ENCODE results near the gene CYTH4. TPM values are rescaled to one million over a fixed set of nuclear protein-coding genes. Genes with fewer than 3 reads are reported as not detected.

CYTH4 gene
- total and polyA plus RNA-seq, 2 of the 8 experiments (the other 6 are each of a cell fraction or from before 2014, with no cell fraction given), result 0.09 TPM; not detected in 1

GRCh38 chr22:37301144-37301830 is 19.0 kb downstream of the CYTH4 start:
- Histone ChIP-seq H3K9ac (replicated peaks in 1 of 4; ENCODE audit: extremely low read depth in 1 of 4, low read depth in 3 of 4, low read length in 3 of 4) (no peak overlapping the region), H3K36me3 (ENCODE audit: control insufficient read depth in 2 of 4, insufficient read depth in 4 of 4, low read length in 3 of 4) (no peaks in the 10 kb centered on the region), H2AFZ (ENCODE audit: low read length) (no peak overlapping the region), H3K27ac (ENCODE audit: low read depth, low read length) (no peak overlapping the region), H3K79me1 (ENCODE audit: low read depth, low read length) (no peaks in the 10 kb centered on the region), H3K18ac (ENCODE audit: extremely low read depth, low read length) (no peak overlapping the region), H2BK120ac (replicated peaks; ENCODE audit: low read depth, low read length) (no peak overlapping the region), H3K4me1 (replicated peaks in 1 of 4; ENCODE audit: control insufficient read depth in 3 of 4, insufficient read depth in 4 of 4, low read length in 3 of 4) (peaks cover 6 to 24% (median 14%) of the 10 kb centered on the region in 4 experiments; a peak in 6 of 7 replicates), H3K27me3 (replicated peaks in 1 of 4; ENCODE audit: control insufficient read depth in 3 of 4, extremely low read depth in 1 of 4, insufficient read depth in 3 of 4, low read length in 3 of 4) (peaks cover 0 to 13% (median 3%) of the 10 kb centered on the region in 4 experiments; a peak in 3 of 7 replicates), H4K5ac (ENCODE audit: insufficient read length, low read depth, low read length) (no peak overlapping the region), H2AK5ac (ENCODE audit: low read depth, low read length) (peak overlapping the region; percentile 27; the same call in 1 of the 2 replicates), H3K23ac (ENCODE audit: insufficient read length) (no peak overlapping the region), H2BK15ac (ENCODE audit: low read length) (no peak overlapping the region; the same call in 1 of the 2 replicates), H3K14ac (ENCODE audit: insufficient read length) (no peak overlapping the region), H3K9me3 (ENCODE audit: insufficient read depth in 2 of 2, low read depth in 1 of 2, low read length in 1 of 2) (no peaks in the 10 kb centered on the region), H4K20me1 (replicated peaks in 1 of 2; ENCODE audit: control insufficient read depth in 1 of 2, insufficient read depth in 2 of 2, low read length in 2 of 2) (no peaks in the 10 kb centered on the region), H2BK5ac (ENCODE audit: low read depth, low read length) (no peak overlapping the region), H3K79me2 (ENCODE audit: control insufficient read depth in 1 of 2, insufficient read depth in 2 of 2, low read length in 2 of 2) (no peaks in the 10 kb centered on the region), H3K56ac (replicated peaks; ENCODE audit: insufficient read length, low read depth, low read length) (no peak overlapping the region), H2BK20ac (ENCODE audit: low read length) (no peak overlapping the region), H4K8ac (ENCODE audit: extremely low read depth, insufficient read depth, low read length) (no peak overlapping the region; the same call in 1 of the 2 replicates), H4K91ac (replicated peaks; ENCODE audit: insufficient read length, low read length) (no peak overlapping the region), H3K23me2 (ENCODE audit: low read depth, low read length) (no peaks in the 10 kb centered on the region), H3K4me3 (ENCODE audit: extremely low read depth in 1 of 4, insufficient read depth in 2 of 4, low read depth in 3 of 4, low read length in 4 of 4) (no peak overlapping the region), H3K4ac (replicated peaks; ENCODE audit: insufficient read length, low read depth, low read length) (no peak overlapping the region), H3K4me2 (ENCODE audit: insufficient read depth in 1 of 2, low read depth in 2 of 2, low read length in 2 of 2) (no peak overlapping the region), H2BK12ac (ENCODE audit: low read depth, low read length) (no peak overlapping the region)
- ChIA-PET CTCF (ENCODE audit: partially characterized antibody) (interaction anchor here (0.9 to 1.4 kb wide), 3 partner anchors 12 to 174 kb away, joined by 3 read pairs; no protein-coding TSS in a partner anchor), POLR2A (ENCODE audit: partially characterized antibody) (no interaction called here)
- WGBS, 2 experiments (ENCODE audit: extremely low coverage in 1 of 2, insufficient coverage in 1 of 2, insufficient read length in 1 of 2, insufficient replicate concordance in 2 of 2, low coverage in 1 of 2, low lambda C conversion rate in 2 of 2, missing lambda C conversion rate in 1 of 2), result 92% methylated on average over 6 of the region's 6 CpGs; no CpG with 5 or more reads in 1 of the 2 experiments
- DNase-seq (ENCODE audit: low read depth in 1 of 2, low spot score in 2 of 2), result no peak
- FAIRE-seq, result no peak
- TF ChIP-seq TAF1 (IDR thresholded peaks at IDR 0.05; ENCODE audit: low read depth, low read length), result no peak
- TF ChIP-seq SAP30 (IDR thresholded peaks at IDR 0.05; ENCODE audit: insufficient read depth, insufficient replicate concordance, low read length), result no peak
- no peak for TF ChIP-seq RBBP5 (IDR thresholded peaks at IDR 0.05; ENCODE audit: borderline replicate concordance, low read depth, low read length)
- TF ChIP-seq RXRA (IDR thresholded peaks at IDR 0.05; ENCODE audit: insufficient read depth, low read depth, low read length), result no peak
- no peak for TF ChIP-seq SP2 (IDR thresholded peaks at IDR 0.05; ENCODE audit: low read length)
- no peak for TF ChIP-seq KDM1A (IDR thresholded peaks at IDR 0.05; ENCODE audit: borderline replicate concordance, low read length)
- TF ChIP-seq BCL11A (IDR thresholded peaks at IDR 0.05; ENCODE audit: low read depth in 2 of 2, low read length in 2 of 2), result no peak
- TF ChIP-seq NRF1 (IDR thresholded peaks at IDR 0.05; ENCODE audit: low read depth, low read length), result no peak
- TF ChIP-seq KDM4A (IDR thresholded peaks at IDR 0.05; ENCODE audit: low read depth, low read length, severe bottlenecking), result no peak
- no peak for TF ChIP-seq FOSL1 (IDR thresholded peaks at IDR 0.05; ENCODE audit: insufficient read depth, low read depth, low read length)
- no peak for TF ChIP-seq RNF2 (IDR thresholded peaks at IDR 0.05; ENCODE audit: borderline replicate concordance, low read depth, low read length, missing control alignments, poor library complexity, severe bottlenecking)
- no peak for TF ChIP-seq POLR2AphosphoS5 (IDR thresholded peaks at IDR 0.05; ENCODE audit: low read depth, low read length)
- TF ChIP-seq JUN (IDR thresholded peaks at IDR 0.05; ENCODE audit: low read depth, low read length), result no peak

Measured in H1 (cell line).